B cell (primary cell): ENCODE measurements around the gene XRCC4. TPM values are rescaled to one million over a fixed set of nuclear protein-coding genes. Genes with fewer than 3 reads are reported as not detected.

Source experiments
- ATAC-seq: fragments of 200-7000 bp; cut with Tn5 transposase; one replicate; pipeline ENCODE4 v1.10.0; 2021; ENCODE audit warnings: low read depth, mild to moderate bottlenecking, moderate number of reproducible peaks, moderate library complexity
- CTCF ChIA-PET: fragments of 350-600 bp; sonication (Branson Sonifier 250); formaldehyde crosslinking; loops from one replicate; lab custom pipeline; 2021; ENCODE audit warnings: antibody characterized with exemption, inconsistent platforms; lab: Charles Lee
- POLR2A ChIA-PET: fragments of 350-600 bp; sonication (Branson Sonifier 250); formaldehyde crosslinking; loops from one replicate; lab custom pipeline; 2021; ENCODE audit warnings: antibody characterized with exemption; lab: Charles Lee
- DNase-seq: peaks from one replicate; pipeline ENCODE4 v3.0.0; 2013
- H2AFZ ChIP-seq: 2 replicates; pipeline ENCODE4 v1.6.1; 2012; ENCODE audit warnings: mild to moderate bottlenecking, low read depth, low read length; ENCODE audit not compliant: insufficient read depth, poor library complexity, severe bottlenecking
- H3K27ac ChIP-seq, 2 donors: 1 replicate in 1 of 2; 2 replicates in 1 of 2; pipeline ENCODE4 v1.5.1; 2012 to 2013; ENCODE audit warnings: low read length in 2 of 2, mild to moderate bottlenecking in 2 of 2, moderate library complexity in 1 of 2
- H3K27me3 ChIP-seq, 4 experiments: fragments of 200-600 bp in 1 of 4; sonication (generic) in 1 of 4; replicated peaks in 1 of 4; 1 replicate in 2 of 4; 2 replicates in 2 of 4; pipeline versions ENCODE4 v1.6.1 to v1.7.0; 2013 to 2016; ENCODE audit warnings: low read length in 3 of 4, mild to moderate bottlenecking in 2 of 4, mixed read lengths in 1 of 4, moderate library complexity in 1 of 4; ENCODE audit not compliant: insufficient read depth in 4 of 4, control insufficient read depth in 3 of 4; ENCODE audit errors: control extremely low read depth in 1 of 4
- H3K36me3 ChIP-seq, 2 experiments: replicated peaks in 1 of 2; 1 replicate in 1 of 2; 2 replicates in 1 of 2; pipeline versions ENCODE4 v1.6.1 to v1.7.1; 2013; ENCODE audit warnings: low read length in 1 of 2; ENCODE audit not compliant: insufficient read depth in 2 of 2, control insufficient read depth in 1 of 2; ENCODE audit errors: control extremely low read depth in 1 of 2, extremely low read depth in 1 of 2
- H3K4me1 ChIP-seq, 2 donors: fragments of 200-600 bp in 1 of 2; sonication (generic) in 1 of 2; 1 replicate in 1 of 2; 2 replicates in 1 of 2; pipeline versions ENCODE4 v1.5.1 to v1.6.1; 2013 to 2017; ENCODE audit warnings: low read length in 2 of 2; ENCODE audit not compliant: control insufficient read depth in 2 of 2, insufficient read depth in 2 of 2
- H3K4me2 ChIP-seq: replicated peaks from 2 replicates; pipeline ENCODE3; 2012; ENCODE audit warnings: mild to moderate bottlenecking, low read depth, low read length; ENCODE audit not compliant: poor library complexity, severe bottlenecking
- H3K4me3 ChIP-seq, 5 experiments: fragments of 200-600 bp in 1 of 5; sonication (generic) in 1 of 5; 1 replicate in 3 of 5; 2 replicates in 2 of 5; pipeline versions ENCODE4 v1.5.1 to v1.7.0; 2011 to 2016; ENCODE audit warnings: low read length in 4 of 5, mild to moderate bottlenecking in 4 of 5, low read depth in 2 of 5, control low read depth in 1 of 5, moderate library complexity in 1 of 5; ENCODE audit not compliant: insufficient read depth in 1 of 5; ENCODE audit errors: control extremely low read depth in 1 of 5, extremely low read depth in 1 of 5
- H3K79me2 ChIP-seq: fragments of 200-600 bp; sonication (generic); one replicate; pipeline ENCODE4 v1.6.0; 2016; ENCODE audit warnings: low read length; ENCODE audit not compliant: control insufficient read depth, insufficient read depth
- H3K9ac ChIP-seq: fragments of 200-600 bp; sonication (generic); 2 replicates; pipeline ENCODE4 v1.6.1; 2017; ENCODE audit warnings: mild to moderate bottlenecking, low read length, moderate library complexity
- H3K9me3 ChIP-seq, 3 donors: one replicate each; pipeline versions ENCODE4 v1.6.1 to v1.7.1; 2013; ENCODE audit warnings: low read length in 2 of 3; ENCODE audit not compliant: control insufficient read depth in 2 of 3, insufficient read depth in 1 of 3; ENCODE audit errors: control extremely low read depth in 1 of 3
- H4K20me1 ChIP-seq: 2 replicates; pipeline ENCODE4 v1.6.0; 2012; ENCODE audit warnings: mild to moderate bottlenecking, low read length; ENCODE audit not compliant: insufficient read depth, control insufficient read depth, poor library complexity, severe bottlenecking
- H3K27ac Mint-ChIP-seq: one replicate; pipeline ENCODE4 v1.8.0; 2021; ENCODE audit warnings: mixed read lengths
- H3K27me3 Mint-ChIP-seq: one replicate; pipeline ENCODE4 v1.8.0; 2021; ENCODE audit warnings: mixed read lengths
- H3K4me1 Mint-ChIP-seq: one replicate; pipeline ENCODE4 v1.8.0; 2021; ENCODE audit warnings: mixed read lengths
- H3K4me3 Mint-ChIP-seq: one replicate; pipeline ENCODE4 v1.8.0; 2021; ENCODE audit warnings: mixed read lengths
- H3K9me3 Mint-ChIP-seq: one replicate; pipeline ENCODE4 v1.8.0; 2022; ENCODE audit warnings: mixed read lengths; ENCODE audit not compliant: insufficient read depth
- EZH2 ChIP-seq: IDR thresholded peaks from 2 replicates; pipeline ENCODE4 v1.6.1; 2012; ENCODE audit warnings: borderline replicate concordance, low read depth, mild to moderate bottlenecking, moderate library complexity, low read length; ENCODE audit not compliant: insufficient read depth, poor library complexity, severe bottlenecking
- WGBS: methylation state at CpG from one replicate; pipeline ENCODE4 v1.1.5; 2013; ENCODE audit warnings: missing lambda C conversion rate; ENCODE audit not compliant: insufficient coverage; 5-methylcytosine and 5-hydroxymethylcytosine counted together
- intact Hi-C: fragments of 100-400 bp; cut with micrococcal nuclease; formaldehyde crosslinking; loops from one replicate; pipeline ENCODE4 v1.10.0; 2022
- polyA plus RNA-seq: library from polyadenylated mRNA; depleted of rRNA; stranded (reverse); fragments of >200 nt; gene quantifications from 2 replicates; pipeline ENCODE4 v1.2.3, GENCODE V29; 2012
- total RNA-seq, 2 donors: library from RNA; stranded (reverse); fragments of 120-200 nt in 1 of 2; gene quantifications; 1 replicate in 1 of 2; 2 replicates in 1 of 2; pipeline versions ENCODE4 v1.2.3 to v1.2.4, GENCODE V29; 2013 to 2022
- TF ChIP-seq, protein P1 (sequence below): fragments of 200-600 bp; IDR thresholded peaks from one replicate; pipeline ENCODE4 v1.8.0; 2022; ENCODE audit warnings: antibody characterized with exemption, mild to moderate bottlenecking

XRCC4 gene
- total and polyA plus RNA-seq, 2 donors (not counting 1 experiment from before 2014, with no cell fraction given) = 1.3 to 7.7 TPM

DNA sequence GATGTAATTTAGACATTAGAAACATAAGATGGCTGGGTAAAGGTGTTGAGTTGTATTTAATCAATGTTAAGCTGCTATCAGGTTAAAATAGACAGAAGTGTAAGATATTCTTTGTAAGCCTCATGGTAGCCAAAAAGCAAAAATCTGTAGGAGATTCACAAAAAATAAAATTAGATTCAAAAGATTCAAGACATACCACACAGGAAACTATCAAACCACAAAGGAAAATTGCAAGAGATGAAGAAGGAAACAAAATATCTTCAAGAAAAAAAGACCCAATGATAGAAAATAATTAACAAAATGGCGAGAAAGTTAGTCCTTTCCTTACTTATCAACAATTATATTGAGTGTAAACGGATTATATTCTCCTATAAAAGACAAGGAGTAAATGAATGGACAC, 15.3 kb downstream of the XRCC4 start:
- DNase-seq = no peak

DNA sequence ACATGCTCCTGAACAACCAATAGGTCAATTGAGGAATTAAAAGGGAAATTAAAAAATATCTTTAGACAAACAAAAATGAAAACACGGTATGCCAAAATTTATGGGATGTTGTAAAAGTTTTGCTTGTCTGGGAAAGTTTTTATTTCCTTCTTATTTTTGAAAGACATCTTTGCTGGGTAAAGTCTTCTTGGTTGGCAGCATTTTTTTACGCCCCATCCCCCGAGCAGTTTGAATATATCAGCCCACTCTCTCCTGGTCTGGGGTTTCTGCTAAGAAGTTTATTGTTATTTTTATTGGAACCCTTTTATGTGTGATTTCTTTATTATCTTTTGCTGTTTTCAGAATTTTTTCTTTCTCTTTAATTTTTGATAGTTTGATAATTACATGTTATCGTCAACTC, 16.3 kb downstream of the XRCC4 start:
- Histone ChIP-seq H3K9me3 (peaks cover 1 to 16% (median 5%) of the 10 kb centered on the region in 3 donors), H3K9ac (no peak overlapping the region), H3K4me3 (no peak overlapping the region), H3K36me3 (no peaks in the 10 kb centered on the region), H4K20me1 (no peaks in the 10 kb centered on the region), H3K4me2 (no peak overlapping the region), H2AFZ (no peak overlapping the region), H3K27me3 (no peaks in the 10 kb centered on the region), H3K27ac (no peak overlapping the region), H3K4me1 (peaks cover 0 to 10% of the 10 kb centered on the region in 2 donors), H3K79me2 (peaks cover 28% of the 10 kb centered on the region)
- no CpG with 5 or more reads among the region's 4 CpGs for WGBS
- intact Hi-C loops = no loop called here
- TF ChIP-seq, protein P1, sequence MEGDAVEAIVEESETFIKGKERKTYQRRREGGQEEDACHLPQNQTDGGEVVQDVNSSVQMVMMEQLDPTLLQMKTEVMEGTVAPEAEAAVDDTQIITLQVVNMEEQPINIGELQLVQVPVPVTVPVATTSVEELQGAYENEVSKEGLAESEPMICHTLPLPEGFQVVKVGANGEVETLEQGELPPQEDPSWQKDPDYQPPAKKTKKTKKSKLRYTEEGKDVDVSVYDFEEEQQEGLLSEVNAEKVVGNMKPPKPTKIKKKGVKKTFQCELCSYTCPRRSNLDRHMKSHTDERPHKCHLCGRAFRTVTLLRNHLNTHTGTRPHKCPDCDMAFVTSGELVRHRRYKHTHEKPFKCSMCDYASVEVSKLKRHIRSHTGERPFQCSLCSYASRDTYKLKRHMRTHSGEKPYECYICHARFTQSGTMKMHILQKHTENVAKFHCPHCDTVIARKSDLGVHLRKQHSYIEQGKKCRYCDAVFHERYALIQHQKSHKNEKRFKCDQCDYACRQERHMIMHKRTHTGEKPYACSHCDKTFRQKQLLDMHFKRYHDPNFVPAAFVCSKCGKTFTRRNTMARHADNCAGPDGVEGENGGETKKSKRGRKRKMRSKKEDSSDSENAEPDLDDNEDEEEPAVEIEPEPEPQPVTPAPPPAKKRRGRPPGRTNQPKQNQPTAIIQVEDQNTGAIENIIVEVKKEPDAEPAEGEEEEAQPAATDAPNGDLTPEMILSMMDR = no peak
- TF ChIP-seq EZH2 = no peak
- ATAC-seq = no peak
- CTCF ChIA-PET = no interaction called here
- H3K9me3 Mint-ChIP-seq = peaks cover 16% of the 10 kb centered on the region
- POLR2A ChIA-PET = no interaction called here
- peaks cover 15% of the 10 kb centered on the region for H3K4me1 Mint-ChIP-seq
- no peak for DNase-seq
- H3K4me3 Mint-ChIP-seq = no peak overlapping the region
- no peak overlapping the region for H3K27ac Mint-ChIP-seq
- no peaks in the 10 kb centered on the region for H3K27me3 Mint-ChIP-seq

More for the DNA sequence above, 15.3 kb downstream of the XRCC4 start:
- Histone ChIP-seq H3K4me2 (peak overlapping the region; percentile 12), H3K36me3 (no peaks in the 10 kb centered on the region), H3K9ac (no peak overlapping the region), H3K27me3 (no peaks in the 10 kb centered on the region), H2AFZ (no peak overlapping the region), H3K4me1 (peaks cover 0 to 10% of the 10 kb centered on the region in 2 donors), H3K9me3 (peaks cover 1 to 16% (median 5%) of the 10 kb centered on the region in 3 donors), H3K79me2 (peaks cover 27% of the 10 kb centered on the region), H3K4me3 (no peak overlapping the region), H3K27ac (no peak overlapping the region), H4K20me1 (no peaks in the 10 kb centered on the region)
- H3K27me3 Mint-ChIP-seq = no peaks in the 10 kb centered on the region
- H3K9me3 Mint-ChIP-seq = peaks cover 16% of the 10 kb centered on the region
- H3K4me3 Mint-ChIP-seq = no peak overlapping the region
- no peak overlapping the region for H3K27ac Mint-ChIP-seq
- intact Hi-C loops = no loop called here
- ATAC-seq = no peak
- POLR2A ChIA-PET = no interaction called here
- CTCF ChIA-PET = no interaction called here
- TF ChIP-seq, protein P1 = no peak
- no peak for TF ChIP-seq EZH2
- no CpG with 5 or more reads among the region's 2 CpGs for WGBS
- peaks cover 12% of the 10 kb centered on the region for H3K4me1 Mint-ChIP-seq
